ENCODE data around the gene LRRN4CL. TPM values are rescaled to one million over a fixed set of nuclear protein-coding genes. Genes with fewer than 3 reads are reported as not detected.
A peak's percentile ranks its signal among the peaks of the same experiment; 100 is the strongest.
"Not testable (repeated sequence)": the region's sequence is repeated elsewhere in the genome, so short reads cannot be mapped to it uniquely, and the experiment has no call there.

LRRN4CL gene
- total RNA-seq, 2 donors from 2014 or later: 6.1 to 7.3 TPM

DNA sequence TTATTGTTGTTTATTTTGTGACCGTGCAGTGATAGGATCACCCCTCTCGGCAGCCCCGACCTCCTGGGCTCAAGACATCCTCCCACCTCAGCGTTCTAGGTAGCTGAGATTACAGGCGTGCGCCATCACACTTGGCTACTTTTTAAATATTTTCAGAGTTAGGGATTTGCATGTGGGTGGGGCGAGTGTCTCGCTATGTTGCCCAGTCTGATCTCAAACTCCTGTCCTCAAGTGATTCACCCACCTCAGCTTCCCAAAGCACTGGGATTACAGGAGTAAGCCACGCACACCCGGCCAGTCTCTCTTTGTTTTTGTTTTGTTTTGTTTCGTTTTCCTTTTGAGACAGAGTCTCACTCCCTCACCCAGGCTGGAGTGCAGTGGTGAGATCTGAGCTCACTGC is 35.0 kb downstream of the LRRN4CL start:
- intact Hi-C loops (cut with DNase I): no loop called here
- no peak for DNase-seq
- ATAC-seq: no peak

DNA sequence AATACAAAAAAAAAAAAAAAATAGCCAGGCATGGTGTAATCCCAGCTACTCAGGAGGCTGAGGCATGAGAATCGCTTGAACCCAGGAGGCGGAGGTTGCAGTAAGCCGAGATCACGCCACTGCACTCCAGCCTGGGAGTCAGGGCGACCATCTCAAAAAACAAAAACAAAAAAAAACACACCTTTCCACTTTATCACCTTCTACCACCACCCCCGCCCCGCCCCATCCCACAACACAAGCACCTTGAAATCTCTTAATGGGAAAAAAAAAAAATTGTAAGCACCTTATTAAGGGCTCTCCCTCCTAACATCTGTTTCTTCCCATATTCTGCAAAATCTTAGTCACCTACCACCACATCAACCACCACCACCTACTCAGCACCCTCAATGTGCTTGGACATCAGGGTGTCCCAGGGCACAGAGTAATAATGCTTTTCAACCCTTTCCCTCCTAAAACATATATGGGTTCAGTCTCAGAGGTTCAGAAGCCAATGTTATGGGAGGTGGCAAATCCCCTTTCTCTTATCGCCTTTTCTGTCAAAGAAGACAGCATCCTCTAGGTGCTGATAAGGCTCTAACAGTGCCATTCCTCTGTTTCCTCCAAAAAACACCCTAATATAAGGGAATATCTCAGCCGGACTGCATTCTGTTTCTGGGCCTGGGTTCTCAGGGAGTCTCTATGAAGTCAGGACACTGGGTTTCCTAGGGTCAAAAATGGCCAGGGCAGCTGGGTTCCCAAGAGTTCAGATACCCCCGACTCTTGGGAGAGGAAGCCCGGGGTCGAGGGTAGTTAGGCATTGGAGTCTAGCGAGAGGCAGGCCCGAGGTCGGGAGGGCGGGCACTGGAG is 36.9 kb downstream of the LRRN4CL start:
- no peak for ATAC-seq
- intact Hi-C loops (cut with DNase I): no loop called here

DNA sequence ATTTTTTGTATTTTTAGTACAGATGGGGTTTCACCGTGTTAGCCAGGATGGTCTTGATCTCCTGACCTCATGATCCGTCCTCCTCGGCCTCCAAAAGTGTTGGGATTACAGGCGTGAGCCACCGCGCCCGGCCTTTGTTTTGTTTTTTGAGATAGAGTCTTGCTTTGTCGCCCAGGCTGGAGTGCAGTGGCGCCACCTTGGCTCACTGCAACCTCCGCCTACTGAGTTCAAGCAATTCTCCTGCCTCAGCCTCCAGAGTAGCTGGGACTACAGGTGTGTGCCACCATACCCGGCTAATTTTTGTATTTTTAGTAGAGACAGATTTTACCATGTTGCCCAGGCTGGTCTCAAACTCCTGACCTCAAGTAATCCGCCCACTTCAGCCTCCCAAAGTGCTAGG is 39.0 kb downstream of the LRRN4CL start:
- DNase-seq; intact Hi-C loops (cut with DNase I); ATAC-seq: not testable (repeated sequence)

More for the DNA sequence above, 36.9 kb downstream of the LRRN4CL start:
- no peak for DNase-seq

DNA sequence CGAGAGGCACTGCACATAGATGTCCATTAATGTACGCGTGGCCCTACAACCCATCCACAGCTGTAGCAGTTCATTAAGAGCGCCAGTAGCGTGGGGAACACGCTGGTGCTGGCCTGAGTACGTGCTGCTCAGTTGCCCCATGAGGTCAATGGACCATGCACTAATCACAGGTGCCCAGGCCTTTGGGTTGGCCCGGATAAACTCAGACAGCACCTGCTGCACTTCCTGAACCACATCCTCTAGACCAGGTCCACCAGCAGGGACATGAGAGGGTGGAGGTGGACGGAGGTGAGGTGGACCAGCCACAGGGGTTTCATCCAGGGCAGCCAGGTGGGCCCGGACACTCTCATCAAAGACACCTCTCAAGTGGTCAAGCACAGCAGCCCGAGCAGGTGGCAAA is 39.8 kb downstream of the LRRN4CL start:
- intact Hi-C loops (cut with DNase I): no loop called here

DNA sequence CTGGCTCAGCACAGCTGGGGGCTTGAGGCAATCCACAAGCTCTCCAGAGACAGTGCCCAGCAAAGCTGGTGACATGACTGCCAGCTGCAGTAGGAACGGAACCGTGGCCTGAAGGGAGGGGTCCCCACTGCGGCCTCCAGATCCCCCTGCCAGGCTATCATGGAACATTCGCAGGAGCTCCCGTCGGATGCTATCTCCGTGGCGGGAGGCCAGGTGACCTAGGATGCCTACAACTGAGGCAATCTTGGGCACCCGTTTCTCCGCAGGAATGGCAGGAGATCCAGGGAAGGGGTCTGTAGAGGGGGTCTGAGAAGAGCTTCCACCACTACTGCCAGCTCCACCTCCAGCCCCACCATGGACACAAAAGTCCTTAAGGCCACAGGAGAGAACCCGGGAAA is 40.4 kb downstream of the LRRN4CL start:
- DNase-seq (no peak), ATAC-seq (no peak)
- intact Hi-C loops (cut with DNase I): no loop called here

More for the DNA sequence above, 39.8 kb downstream of the LRRN4CL start:
- no peak for ATAC-seq
- no peak for DNase-seq

DNA sequence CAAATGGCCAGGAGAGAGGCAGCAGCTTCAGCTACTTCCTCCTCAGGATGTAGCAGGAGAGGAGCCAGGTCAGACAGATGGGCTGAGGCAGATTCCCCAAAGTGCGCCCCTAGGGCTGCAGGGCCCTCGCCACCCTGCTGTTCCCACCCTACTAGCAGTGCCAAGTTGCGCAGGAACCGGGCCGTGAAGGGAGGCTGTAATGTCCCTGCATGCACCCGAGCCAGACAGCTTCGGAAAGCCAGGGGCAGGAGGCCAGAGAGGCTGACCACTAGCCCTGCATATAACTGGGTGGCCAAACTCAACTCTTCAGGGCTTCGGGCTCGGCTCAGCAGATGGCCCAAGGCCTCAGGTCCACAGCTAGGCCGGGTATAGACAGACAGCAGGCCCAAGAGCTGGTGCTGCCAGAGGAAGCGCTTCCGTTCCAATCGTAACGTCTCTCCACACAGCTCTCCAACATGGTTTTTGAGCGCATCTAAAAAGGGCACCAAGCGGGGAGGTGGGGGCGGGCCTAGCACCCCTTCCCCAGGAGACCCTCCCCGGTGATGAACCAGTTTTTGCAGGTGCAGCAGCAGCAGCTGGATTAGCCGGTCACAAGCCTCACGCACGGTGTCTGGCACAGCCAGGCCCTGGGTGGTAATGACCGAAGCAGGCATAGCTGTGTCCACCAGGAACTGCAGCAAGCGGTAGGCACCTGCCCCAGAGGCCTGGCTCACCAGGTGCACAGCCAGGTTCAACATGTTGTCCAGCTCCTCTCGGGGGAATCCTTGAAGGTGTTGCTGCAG is 41.0 kb downstream of the LRRN4CL start:
- intact Hi-C loops (cut with DNase I): no loop called here
- DNase-seq: no peak
- no peak for ATAC-seq

DNA sequence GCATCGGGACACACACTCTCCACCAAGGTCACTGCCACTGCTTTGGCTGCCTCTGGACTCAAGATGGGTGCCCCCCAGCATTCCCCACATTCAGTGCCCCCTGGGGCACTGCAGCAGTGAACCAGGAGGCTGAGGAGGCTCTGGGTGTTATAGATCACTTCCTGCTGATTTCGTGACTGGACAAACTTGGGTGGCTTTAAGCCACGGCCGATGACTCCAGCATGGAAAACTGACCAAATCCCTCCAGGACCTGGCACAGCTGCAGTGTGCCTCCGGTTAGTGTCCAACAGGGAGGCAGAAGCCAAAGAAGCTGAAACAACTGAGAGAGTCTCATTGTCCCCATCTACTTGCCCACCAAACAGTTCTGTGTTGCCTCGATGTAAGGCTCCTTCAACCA is 41.7 kb downstream of the LRRN4CL start:
- ATAC-seq: no peak
- no peak for DNase-seq
- intact Hi-C loops (cut with DNase I): no loop called here

DNA sequence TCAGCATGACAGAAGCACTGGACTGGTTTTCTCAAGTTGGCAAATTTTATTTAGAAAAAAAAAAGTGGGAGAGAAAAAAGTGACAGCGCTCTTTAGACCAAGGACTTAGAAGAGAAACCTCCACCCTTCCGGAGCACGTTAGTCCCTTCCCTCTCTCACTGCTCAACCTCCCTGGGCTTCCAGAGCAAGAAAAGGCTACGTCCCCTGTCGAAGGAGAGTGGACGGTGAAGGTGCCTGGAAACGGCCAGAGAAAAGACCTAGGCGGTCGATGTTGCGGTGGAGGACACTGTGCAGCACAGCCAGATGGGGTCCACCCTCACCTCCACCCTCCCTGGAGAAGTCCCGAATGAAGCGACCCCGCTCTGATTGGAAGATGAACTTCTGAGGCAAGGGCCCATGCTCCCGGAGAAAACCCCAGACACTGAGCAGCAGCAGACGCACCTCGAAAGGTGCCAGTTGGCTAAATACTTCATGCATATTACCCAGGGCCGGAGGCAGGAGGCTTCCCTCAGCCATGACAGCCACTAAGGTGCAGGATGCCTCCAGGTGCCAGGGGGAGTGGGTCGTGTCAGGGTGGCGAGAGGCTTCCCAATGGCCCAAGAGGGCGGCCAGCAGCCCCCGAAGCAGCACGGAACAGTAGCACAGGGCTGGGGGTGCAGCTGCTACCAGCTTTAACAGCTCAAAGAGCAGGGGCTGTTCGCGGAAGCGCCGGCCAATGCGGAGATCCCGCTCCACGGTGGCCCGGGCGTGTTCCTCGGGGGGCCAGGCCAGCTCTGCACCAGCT is 42.3 kb downstream of the LRRN4CL start:
- no peak for ATAC-seq
- intact Hi-C loops (cut with DNase I): no loop called here
- DNase-seq: peak; percentile 31

DNA sequence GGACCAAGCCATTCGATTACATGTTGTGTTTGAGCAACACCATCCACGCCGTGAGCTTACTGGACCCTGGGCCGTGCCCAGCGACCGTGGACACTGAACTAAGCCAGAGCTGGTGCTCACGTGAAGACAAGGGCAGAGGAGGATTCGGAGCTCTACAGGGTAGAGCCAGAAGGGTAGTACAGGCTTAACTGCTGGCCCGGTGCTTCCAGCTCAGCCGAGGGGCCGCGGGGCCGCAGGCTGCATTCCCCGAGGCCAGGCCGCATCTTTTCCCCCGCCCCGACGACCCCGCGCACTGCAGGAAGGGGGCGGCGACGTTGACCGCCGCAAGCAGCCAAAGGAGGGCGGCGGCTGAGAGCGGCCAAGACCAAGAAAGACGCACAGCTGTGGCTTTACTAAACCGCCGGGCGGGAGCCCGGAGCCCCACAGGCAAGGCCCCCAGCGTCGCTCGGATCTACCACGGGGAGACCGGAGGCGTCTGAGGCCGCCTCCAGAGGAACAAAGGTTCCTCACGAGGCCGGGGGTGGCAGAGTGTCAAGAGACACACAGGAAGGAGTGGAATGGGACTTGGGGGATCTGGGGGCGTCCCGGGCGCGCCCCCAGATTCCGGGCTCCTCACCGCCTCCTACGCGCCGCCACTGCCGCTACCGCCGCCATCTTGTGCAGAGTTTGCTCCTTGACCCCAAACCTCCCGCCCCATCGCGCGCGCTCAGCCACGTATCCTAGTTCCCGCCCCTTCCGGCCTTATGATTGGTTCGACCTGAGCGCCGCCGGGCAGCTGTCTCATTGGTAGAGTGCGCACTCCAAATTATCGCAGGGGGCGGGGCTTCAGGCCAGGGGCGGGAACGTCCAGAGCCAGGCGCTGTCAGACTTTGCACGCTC is 43.1 kb downstream of the LRRN4CL start, which contains the start of gene GANAB:
GANAB (minus strand) TSS at position 668 of the 879 bp plus-strand sequence; CDS start at position 654, 14 bp downstream.
- intact Hi-C loops (cut with DNase I): no loop called here
- DNase-seq: peak; percentile 100
- ATAC-seq: peak; percentile 98

DNA sequence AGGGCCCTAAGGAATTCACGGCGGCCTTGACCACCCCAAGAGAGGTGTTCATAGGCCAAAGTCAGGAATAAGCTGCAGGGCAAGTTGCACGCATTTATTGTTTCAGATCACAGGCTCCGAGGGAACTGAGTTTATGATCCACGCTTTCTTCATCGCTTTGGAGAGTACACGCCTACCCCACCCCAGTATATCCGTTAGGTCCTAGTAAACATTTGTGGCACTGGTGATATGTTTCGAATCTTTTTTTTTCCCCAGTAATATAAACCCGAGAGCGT is 43.7 kb downstream of the LRRN4CL start:
- no peak for ATAC-seq
- intact Hi-C loops (cut with DNase I): no loop called here
- no peak for DNase-seq

DNA sequence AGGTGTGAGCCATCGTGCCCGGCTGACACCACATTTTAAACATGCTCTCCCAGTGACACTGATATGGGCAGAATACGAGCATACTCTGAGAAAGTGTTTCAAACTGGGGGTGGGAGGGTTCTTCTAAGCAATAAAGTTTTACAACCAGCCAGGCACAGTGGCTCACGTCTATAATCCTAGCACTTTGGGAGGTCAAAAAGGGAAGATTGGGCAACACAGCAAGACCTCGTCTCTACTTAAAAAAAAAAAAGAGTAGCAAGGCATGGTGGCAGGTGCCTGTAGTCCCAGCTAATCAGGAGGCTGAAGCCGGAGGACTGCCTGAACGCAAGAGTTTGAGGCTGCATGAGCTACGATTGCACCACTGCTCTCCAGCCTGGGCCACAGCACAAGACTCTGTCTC is 45.1 kb downstream of the LRRN4CL start:
- ATAC-seq (no peak), DNase-seq (no peak)
- intact Hi-C loops (cut with DNase I): no loop called here

Other genes starting within 250 kb of the LRRN4CL start
- 100 to 1,000 TPM; 329 to 404 TPM for gene AHNAK, start 142.7 kb downstream of the LRRN4CL start, total RNA-seq
- gene EEF1G, start 115.6 kb downstream of the LRRN4CL start, total RNA-seq: 100 to 1,000 TPM; 833 to 894 TPM
- gene TUT1, start 98.0 kb downstream of the LRRN4CL start, total RNA-seq: 10 to 100 TPM in 1 of 2 donors, 1 to 10 TPM in 1; 9.6 to 11.5 TPM
- 10 to 100 TPM; 38.1 to 60.6 TPM for gene MTA2, start 87.7 kb downstream of the LRRN4CL start, total RNA-seq
- gene EML3, start 76.8 kb downstream of the LRRN4CL start, total RNA-seq: 10 to 100 TPM; 29.1 to 46.8 TPM
- 1 to 10 TPM; 3.7 to 3.8 TPM for gene ROM1, start 76.3 kb downstream of the LRRN4CL start, total RNA-seq
- gene B3GAT3, start 67.5 kb downstream of the LRRN4CL start, total RNA-seq: 10 to 100 TPM; 20.5 to 22.4 TPM
- gene GANAB, start 42.9 kb downstream of the LRRN4CL start, total RNA-seq: 100 to 1,000 TPM; 130 to 136 TPM
- gene INTS5, start 36.2 kb downstream of the LRRN4CL start, total RNA-seq: 10 to 100 TPM; 11.0 to 13.8 TPM
- 10 to 100 TPM; 33.9 to 41.1 TPM for gene C11orf98, start 24.3 kb downstream of the LRRN4CL start, total RNA-seq
- 10 to 100 TPM in 1 of 2 donors, 1 to 10 TPM in 1; 6.6 to 10.0 TPM for gene CSKMT, start 24.2 kb downstream of the LRRN4CL start, total RNA-seq
- gene UQCC3, start 17.9 kb downstream of the LRRN4CL start, total RNA-seq: 1 to 10 TPM; 6.2 to 7.0 TPM
- 1 to 10 TPM; 4.0 to 4.1 TPM for gene LBHD1, start 17.3 kb downstream of the LRRN4CL start, total RNA-seq
- 10 to 100 TPM; 70.7 to 71.8 TPM for gene UBXN1, start 10.5 kb downstream of the LRRN4CL start, total RNA-seq
- 10 to 100 TPM; 16.8 to 26.7 TPM for gene BSCL2, start 17.9 kb upstream of the LRRN4CL start, total RNA-seq
- gene GNG3, start 18.1 kb upstream of the LRRN4CL start, total RNA-seq: not detected
- gene HNRNPUL2, start 37.9 kb upstream of the LRRN4CL start, total RNA-seq: 10 to 100 TPM; 31.0 to 36.2 TPM
- 10 to 100 TPM; 14.0 to 15.9 TPM for gene TTC9C, start 39.0 kb upstream of the LRRN4CL start, total RNA-seq
- 10 to 100 TPM in 1 of 2 donors, 1 to 10 TPM in 1; 7.2 to 10.5 TPM for gene ZBTB3, start 64.6 kb upstream of the LRRN4CL start, total RNA-seq
- 10 to 100 TPM; 32.0 to 39.9 TPM for gene POLR2G, start 72.0 kb upstream of the LRRN4CL start, total RNA-seq
- 10 to 100 TPM in 1 of 2 donors, 1 to 10 TPM in 1; 8.1 to 11.0 TPM for gene TAF6L, start 81.9 kb upstream of the LRRN4CL start, total RNA-seq
- gene TMEM179B, start 97.9 kb upstream of the LRRN4CL start, total RNA-seq: 10 to 100 TPM; 20.6 to 22.4 TPM
- 10 to 100 TPM; 12.0 to 17.6 TPM for gene TMEM223, start 102.5 kb upstream of the LRRN4CL start, total RNA-seq
- gene NXF1, start 115.9 kb upstream of the LRRN4CL start, total RNA-seq: 10 to 100 TPM; 40.5 to 45.6 TPM
- gene STX5, start 142.5 kb upstream of the LRRN4CL start, total RNA-seq: 10 to 100 TPM; 22.1 to 23.2 TPM
- not detected for gene TEX54, start 143.3 kb upstream of the LRRN4CL start, total RNA-seq
- 10 to 100 TPM; 24.6 to 32.2 TPM for gene WDR74, start 150.1 kb upstream of the LRRN4CL start, total RNA-seq
- 10 to 100 TPM; 45.2 to 91.2 TPM for gene SLC3A2, start 191.4 kb upstream of the LRRN4CL start, total RNA-seq
- gene CHRM1, start 231.8 kb upstream of the LRRN4CL start, total RNA-seq: not detected